PC-9 (cell line): ENCODE measurements around the gene ITIH4. TPM values are rescaled to one million over a fixed set of nuclear protein-coding genes. Genes with fewer than 3 reads are reported as not detected.

Experiments
- BruUV-seq: library from RNA; stranded (reverse); fragments of 400-500 nt; replicated peaks from 2 replicates; lab custom pipeline; 2021; lab: Mats Ljungman, UMichigan
- CTCF ChIA-PET: fragments of 300-600 bp; sonication (Branson Sonifier 250); formaldehyde crosslinking; loops from one replicate; lab custom pipeline; 2022; ENCODE audit warnings: antibody characterized with exemption; lab: Charles Lee
- POLR2A ChIA-PET: fragments of 300-600 bp; sonication (Branson Sonifier 250); formaldehyde crosslinking; loops from one replicate; lab custom pipeline; 2022; ENCODE audit warnings: antibody characterized with exemption; ENCODE audit not compliant: unreplicated experiment; lab: Charles Lee
- DNase-seq, 2 experiments: peaks; one replicate each; pipeline versions ENCODE4 v3.0.0 to v3.0.0-alpha.2; 2015 to 2022; ENCODE audit warnings: mixed read lengths in 1 of 2
- H2AFZ ChIP-seq: fragments of 200-600 bp; sonication (generic); 2 replicates; pipeline ENCODE4 v1.8.1; 2017; ENCODE audit warnings: antibody characterized with exemption
- H3F3A ChIP-seq: fragments of 200-600 bp; sonication (generic); 2 replicates; pipeline ENCODE4 v1.8.1; 2017; ENCODE audit warnings: antibody characterized with exemption, mild to moderate bottlenecking, low read depth; ENCODE audit not compliant: insufficient read depth
- H3K27ac ChIP-seq: fragments of 200-600 bp; sonication (generic); 2 replicates; pipeline ENCODE4 v1.6.1; 2016; ENCODE audit warnings: mixed run types
- H3K27me3 ChIP-seq: fragments of 200-600 bp; sonication (generic); 2 replicates; pipeline ENCODE4 v1.6.1; 2016; ENCODE audit warnings: low read depth, mixed run types; ENCODE audit not compliant: insufficient read depth
- H3K36me3 ChIP-seq: fragments of 200-600 bp; sonication (generic); 2 replicates; pipeline ENCODE4 v1.6.1; 2016; ENCODE audit warnings: low read depth, mixed run types
- H3K4me1 ChIP-seq: fragments of 200-600 bp; sonication (generic); replicated peaks from 2 replicates; pipeline ENCODE4 v1.6.1; 2016; ENCODE audit warnings: mixed run types; ENCODE audit not compliant: insufficient read depth
- H3K4me2 ChIP-seq: fragments of 200-600 bp; sonication (generic); 2 replicates; pipeline ENCODE4 v1.6.1; 2017; ENCODE audit warnings: mixed run types
- H3K4me3 ChIP-seq: fragments of 200-600 bp; sonication (generic); 2 replicates; pipeline ENCODE4 v1.6.1; 2016; ENCODE audit warnings: mixed run types
- H3K79me2 ChIP-seq: fragments of 200-600 bp; sonication (generic); 2 replicates; pipeline ENCODE4 v1.6.1; 2017; ENCODE audit warnings: low read depth, mixed run types
- H3K9me2 ChIP-seq: fragments of 200-600 bp; sonication (generic); 2 replicates; pipeline ENCODE4 v1.8.1; 2017; ENCODE audit warnings: mild to moderate bottlenecking; ENCODE audit not compliant: insufficient read depth
- H3K9me3 ChIP-seq: fragments of 200-600 bp; sonication (generic); 2 replicates; pipeline ENCODE4 v1.8.1; 2016; ENCODE audit warnings: low read depth; ENCODE audit not compliant: insufficient read depth
- H4K20me1 ChIP-seq: fragments of 200-600 bp; sonication (generic); 2 replicates; pipeline ENCODE4 v1.8.1; 2017; ENCODE audit not compliant: insufficient read depth
- CTCF ChIP-seq: fragments of 200-600 bp; sonication (generic); conservative IDR thresholded peaks from 2 replicates; pipeline ENCODE4 v1.6.1; 2017; ENCODE audit warnings: mixed run types, antibody characterized with exemption, mild to moderate bottlenecking, moderate library complexity
- EZH2 ChIP-seq: fragments of 200-600 bp; sonication (generic); IDR thresholded peaks from 2 replicates; pipeline ENCODE4 v1.8.0; 2017; ENCODE audit warnings: antibody characterized with exemption, low read depth
- intact Hi-C: fragments of 100-400 bp; cut with micrococcal nuclease; formaldehyde crosslinking; loops from one replicate; pipeline ENCODE4 v1.10.0; 2022; ENCODE audit not compliant: unreplicated experiment
- total RNA-seq: library from RNA; stranded (reverse); gene quantifications from 2 replicates; pipeline ENCODE4 v1.2.3, GENCODE V29; 2021

The ITIH4 gene
- total RNA-seq, 1 experiment from 2014 or later: 2.5 TPM

- H4K20me1 ChIP-seq: peaks cover 4% of the 10 kb centered on the region; the same call in 1 of the 2 replicates
- no peaks in the 10 kb centered on the region for H3K27me3 ChIP-seq
- no peak overlapping the region for H3K4me3 ChIP-seq
- H3K36me3 ChIP-seq: no peaks in the 10 kb centered on the region
- POLR2A ChIA-PET: no interaction called here
- H3K79me2 ChIP-seq: no peaks in the 10 kb centered on the region
- peaks cover 11% of the 10 kb centered on the region for H3K4me1 ChIP-seq
- DNase-seq: no peak
- BruUV-seq: no TSS peak
- H3K9me3 ChIP-seq: no peaks in the 10 kb centered on the region
- no peak for TF ChIP-seq CTCF
- TF ChIP-seq EZH2: no peak
- H3K9me2 ChIP-seq: no peaks in the 10 kb centered on the region
- no peak overlapping the region for H3K27ac ChIP-seq
- H3K4me2 ChIP-seq: no peak overlapping the region
- CTCF ChIA-PET: no interaction called here
- intact Hi-C loops: no loop called here
- H2AFZ ChIP-seq: no peak overlapping the region
- H3F3A ChIP-seq: peaks cover 3% of the 10 kb centered on the region; the same call in 1 of the 2 replicates
Measured at GRCh38 chr3:52835766-52836470, 5.4 kb upstream of the ITIH4 start.

GRCh38 chr3:52834871-52835501 lies 4.5 kb upstream of the ITIH4 start, which contains the start of gene MUSTN1:
MUSTN1 (minus strand) TSS chr3:52835019; CDS start chr3:52834948, 71 bp downstream.
- Histone ChIP-seq H3K4me2 (no peak within 1 kb of the TSS), H3K9me2 (no peaks in the 10 kb centered on the region), H3K4me1 (peaks cover 11% of the 10 kb centered on the region), H4K20me1 (peaks cover 4% of the 10 kb centered on the region; the same call in 1 of the 2 replicates), H3K27me3 (no peaks in the 10 kb centered on the region), H3K4me3 (no peak within 1 kb of the TSS), H2AFZ (no peak within 1 kb of the TSS), H3K79me2 (no peaks in the 10 kb centered on the region), H3K27ac (no peak within 1 kb of the TSS), H3K36me3 (no peaks in the 10 kb centered on the region), H3K9me3 (no peaks in the 10 kb centered on the region), H3F3A (peaks cover 3% of the 10 kb centered on the region; the same call in 1 of the 2 replicates)
- POLR2A ChIA-PET: interaction anchor here (0.6 kb wide), 1 partner anchor 74 kb away, joined by 3 read pairs; no protein-coding TSS in a partner anchor
- no peak for DNase-seq
- no TSS peak for BruUV-seq
- CTCF ChIA-PET: no interaction called here
- intact Hi-C loops: no loop called here
- TF ChIP-seq CTCF: no peak
- no peak for TF ChIP-seq EZH2

- no TSS peak for BruUV-seq
- Histone ChIP-seq H3K27ac (no peak overlapping the region), H3K4me1 (peaks cover 11% of the 10 kb centered on the region), H3F3A (peaks cover 3% of the 10 kb centered on the region; the same call in 1 of the 2 replicates), H3K9me2 (no peaks in the 10 kb centered on the region), H3K79me2 (no peaks in the 10 kb centered on the region), H4K20me1 (peaks cover 4% of the 10 kb centered on the region; the same call in 1 of the 2 replicates), H3K4me3 (no peak overlapping the region), H3K36me3 (no peaks in the 10 kb centered on the region), H2AFZ (no peak overlapping the region), H3K27me3 (no peaks in the 10 kb centered on the region), H3K4me2 (no peak overlapping the region), H3K9me3 (no peaks in the 10 kb centered on the region)
- CTCF ChIA-PET: no interaction called here
- TF ChIP-seq CTCF: no peak
- POLR2A ChIA-PET: no interaction called here
- intact Hi-C loops: no loop called here
- no peak for DNase-seq
Measured at GRCh38 chr3:52833202-52833601, 2.7 kb upstream of the ITIH4 start.
